Testis (tissue), 3 donors: ENCODE results near the gene HOMER2. TPM values are rescaled to one million over a fixed set of nuclear protein-coding genes. Genes with fewer than 3 reads are reported as not detected.

Experiments
- DNase-seq: peaks from one replicate; pipeline ENCODE4 v3.0.0-alpha.2; 2019
- H3K27ac ChIP-seq, 2 donors: fragments of 200-600 bp; sonication (generic); one replicate each; pipeline ENCODE4 v1.5.1; 2019
- H3K27me3 ChIP-seq: fragments of 200-600 bp; sonication (generic); one replicate; pipeline ENCODE4 v1.5.1; 2019
- H3K36me3 ChIP-seq: fragments of 200-600 bp; sonication (generic); one replicate; pipeline ENCODE4 v1.5.1; 2017; ENCODE audit warnings: low read depth; ENCODE audit errors: missing control alignments
- H3K4me1 ChIP-seq: fragments of 200-600 bp; sonication (generic); one replicate; pipeline ENCODE4 v1.5.1; 2019
- H3K4me3 ChIP-seq, 2 donors: fragments of 200-600 bp; sonication (generic); one replicate each; pipeline ENCODE4 v1.5.1; 2017 to 2019
- H3K9me3 ChIP-seq: fragments of 200-600 bp; sonication (generic); one replicate; pipeline ENCODE4 v1.5.1; 2017
- POLR2A ChIP-seq: fragments of 450-650 bp; IDR thresholded peaks from one replicate; pipeline ENCODE4 v1.6.1; 2017; ENCODE audit warnings: antibody characterized with exemption, mild to moderate bottlenecking, moderate library complexity
- WGBS, 2 donors: methylation state at CpG; one replicate each; pipeline ENCODE4 v1.1.5; 2018; 5-methylcytosine and 5-hydroxymethylcytosine counted together
- intact Hi-C: fragments of 100-400 bp; cut with DNase I; formaldehyde crosslinking; loops from one replicate; pipeline ENCODE4 v1.15.1; 2023; ENCODE audit warnings: low total_unique reads
- polyA plus RNA-seq: library from polyadenylated mRNA; stranded (reverse); fragments of 350-450 nt; fragmentation: Illumina TruSeq; extraction: RNeasy Lipid Tissue Mini Kit (QIAGEN cat#74804); gene quantifications from one replicate; pipeline ENCODE4 v1.2.3, GENCODE V29; 2014; ENCODE audit warnings: low read depth, low replicate concordance; ENCODE audit not compliant: insufficient read depth
- total RNA-seq, 2 donors: library from RNA; depleted of rRNA; stranded (reverse); fragments of >200 nt; gene quantifications; one replicate each; pipeline ENCODE4 v1.2.3, GENCODE V29; 2016
- TF ChIP-seq, protein P1 (sequence below), 3 experiments: fragments of 450-650 bp in 2 of 3; fragments of 200-600 bp in 1 of 3; sonication (generic) in 1 of 3; IDR thresholded peaks; one replicate each; pipeline ENCODE4 v1.5.1; 2016 to 2019; ENCODE audit warnings: antibody characterized with exemption in 3 of 3, mild to moderate bottlenecking in 2 of 3, moderate library complexity in 1 of 3

The HOMER2 gene
- total and polyA plus RNA-seq, 3 donors from 2014 or later = 18.7 to 40.5 (median 38.5) TPM

DNA sequence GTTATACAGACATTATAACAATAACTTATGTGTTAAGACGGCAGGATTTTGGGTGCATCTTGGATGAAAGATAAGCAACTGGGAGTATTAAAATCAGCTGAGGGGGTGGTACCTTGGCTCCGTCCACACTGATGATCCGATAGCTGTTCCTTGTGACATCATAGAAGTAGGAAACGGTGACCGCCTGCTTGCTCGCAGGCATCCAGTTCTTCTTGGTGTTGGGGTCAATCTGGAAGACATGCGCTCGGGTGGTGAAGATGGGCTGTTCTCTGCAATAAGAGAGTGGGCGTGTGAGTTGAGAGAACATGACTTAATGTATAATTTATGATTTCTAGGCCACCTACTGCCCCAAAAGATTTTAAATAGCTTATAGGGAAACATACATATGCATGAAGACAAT, 59.9 kb downstream of the HOMER2 start:
- no peaks in the 10 kb centered on the region for H3K27me3 ChIP-seq
- no peak for DNase-seq
- no peaks in the 10 kb centered on the region for H3K4me1 ChIP-seq
- intact Hi-C loops = no loop called here
- no peak overlapping the region for H3K27ac ChIP-seq
- no peak overlapping the region for H3K4me3 ChIP-seq
- H3K36me3 ChIP-seq = no peaks in the 10 kb centered on the region
- no peaks in the 10 kb centered on the region for H3K9me3 ChIP-seq
- no peak for TF ChIP-seq POLR2A
- TF ChIP-seq, protein P1, sequence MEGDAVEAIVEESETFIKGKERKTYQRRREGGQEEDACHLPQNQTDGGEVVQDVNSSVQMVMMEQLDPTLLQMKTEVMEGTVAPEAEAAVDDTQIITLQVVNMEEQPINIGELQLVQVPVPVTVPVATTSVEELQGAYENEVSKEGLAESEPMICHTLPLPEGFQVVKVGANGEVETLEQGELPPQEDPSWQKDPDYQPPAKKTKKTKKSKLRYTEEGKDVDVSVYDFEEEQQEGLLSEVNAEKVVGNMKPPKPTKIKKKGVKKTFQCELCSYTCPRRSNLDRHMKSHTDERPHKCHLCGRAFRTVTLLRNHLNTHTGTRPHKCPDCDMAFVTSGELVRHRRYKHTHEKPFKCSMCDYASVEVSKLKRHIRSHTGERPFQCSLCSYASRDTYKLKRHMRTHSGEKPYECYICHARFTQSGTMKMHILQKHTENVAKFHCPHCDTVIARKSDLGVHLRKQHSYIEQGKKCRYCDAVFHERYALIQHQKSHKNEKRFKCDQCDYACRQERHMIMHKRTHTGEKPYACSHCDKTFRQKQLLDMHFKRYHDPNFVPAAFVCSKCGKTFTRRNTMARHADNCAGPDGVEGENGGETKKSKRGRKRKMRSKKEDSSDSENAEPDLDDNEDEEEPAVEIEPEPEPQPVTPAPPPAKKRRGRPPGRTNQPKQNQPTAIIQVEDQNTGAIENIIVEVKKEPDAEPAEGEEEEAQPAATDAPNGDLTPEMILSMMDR (IDR thresholded peaks at IDR 0.05) = no peak
- WGBS, 2 donors = 87 to 92% methylated on average over 9 of the region's 9 CpGs

DNA sequence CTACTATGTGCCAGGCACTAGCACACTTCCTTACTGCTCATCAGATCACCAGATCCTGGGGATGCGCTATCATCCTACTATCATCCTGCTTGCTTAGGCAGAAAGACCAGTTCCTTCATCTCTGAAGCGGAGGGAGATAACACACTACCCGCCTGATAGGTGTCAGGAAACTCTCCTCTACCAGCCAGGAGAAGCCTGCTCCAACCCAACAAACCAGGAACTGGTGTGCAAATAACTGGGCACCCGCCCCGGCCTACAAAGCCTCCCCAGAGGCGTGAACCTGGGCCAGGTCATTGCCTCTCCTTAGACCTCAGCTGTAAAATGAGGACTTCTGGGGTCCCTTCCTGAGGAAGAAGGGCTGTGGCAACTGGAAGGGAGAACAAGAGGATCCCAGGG, 61.5 kb downstream of the HOMER2 start:
- no peaks in the 10 kb centered on the region for H3K36me3 ChIP-seq
- no peak overlapping the region for H3K27ac ChIP-seq
- WGBS, 2 donors = 79 to 87% methylated on average over 6 of the region's 6 CpGs
- intact Hi-C loops = no loop called here
- TF ChIP-seq POLR2A = no peak
- TF ChIP-seq, protein P1 (IDR thresholded peaks at IDR 0.05) = no peak
- H3K9me3 ChIP-seq = no peaks in the 10 kb centered on the region
- no peaks in the 10 kb centered on the region for H3K4me1 ChIP-seq
- H3K27me3 ChIP-seq = no peaks in the 10 kb centered on the region
- no peak overlapping the region for H3K4me3 ChIP-seq
- no peak for DNase-seq

DNA sequence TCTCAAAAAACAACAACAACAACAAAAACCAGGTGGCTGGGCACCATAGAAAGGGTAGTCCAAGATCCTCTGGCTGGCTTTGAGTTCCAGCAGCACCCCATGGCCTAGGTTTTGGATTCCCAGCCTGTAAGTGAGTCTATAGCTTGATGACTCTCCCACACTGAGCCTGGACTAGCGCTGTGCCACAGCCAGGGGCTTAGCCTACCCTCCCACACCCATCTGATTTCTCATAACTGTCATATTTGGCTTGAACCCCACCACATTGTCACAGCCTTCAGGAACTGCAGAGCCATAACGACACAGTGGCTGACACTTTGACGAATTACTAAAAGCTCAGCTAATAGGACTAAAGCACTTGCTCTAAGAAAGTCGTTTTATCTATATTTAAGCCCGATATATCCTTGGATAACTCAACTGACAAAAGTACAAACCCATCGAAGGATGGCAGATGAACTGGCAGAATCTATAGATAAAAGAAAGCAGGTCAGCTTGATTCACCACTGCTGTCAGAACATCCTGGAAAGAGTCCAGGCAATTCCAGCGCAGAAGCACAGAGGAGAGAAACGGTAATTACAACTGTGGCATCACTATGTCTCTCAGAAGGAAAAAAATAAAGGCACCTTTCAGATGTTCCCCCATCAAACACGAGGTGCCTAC, 62.1 kb downstream of the HOMER2 start:
- intact Hi-C loops = no loop called here
- 58 to 67% methylated on average over 9 of the region's 9 CpGs for WGBS, 2 donors
- Histone ChIP-seq H3K9me3 (no peaks in the 10 kb centered on the region), H3K36me3 (no peaks in the 10 kb centered on the region), H3K27ac (no peak overlapping the region), H3K4me1 (no peaks in the 10 kb centered on the region), H3K4me3 (no peak overlapping the region), H3K27me3 (no peaks in the 10 kb centered on the region)
- no peak for DNase-seq
- TF ChIP-seq POLR2A = no peak
- TF ChIP-seq, protein P1 (IDR thresholded peaks at IDR 0.05) = no peak

DNA sequence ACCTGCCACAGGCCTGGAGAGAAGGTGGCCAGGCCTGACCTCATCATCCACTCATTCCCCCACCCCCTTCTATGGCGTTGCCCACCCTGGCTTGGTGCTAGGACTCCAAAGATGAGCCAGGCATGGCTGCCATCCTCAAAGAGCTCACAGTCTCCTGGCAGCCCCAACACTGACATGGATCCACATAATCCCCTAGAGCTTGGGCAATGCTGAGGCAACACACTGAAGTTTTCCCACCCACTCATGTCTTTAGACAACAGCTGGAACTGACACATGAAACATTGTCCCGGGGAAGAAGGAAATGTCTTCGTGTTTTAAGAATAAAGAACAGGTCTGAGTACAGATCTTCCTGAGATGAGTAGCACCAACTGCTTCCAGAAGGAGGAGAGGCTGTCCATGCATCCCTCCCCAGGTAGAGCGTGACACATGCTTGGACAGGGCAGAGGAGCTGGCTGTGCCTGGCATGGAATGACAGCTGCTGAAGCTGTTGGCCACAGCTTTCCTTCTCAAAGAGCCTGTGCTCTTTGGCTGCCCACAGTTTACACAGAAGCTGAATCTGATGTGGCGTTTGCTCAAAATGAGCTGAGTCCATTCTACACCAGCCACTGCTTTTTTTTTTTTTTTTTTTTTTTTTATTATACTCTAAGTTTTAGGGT, 70.1 kb downstream of the HOMER2 start:
- H3K9me3 ChIP-seq = no peaks in the 10 kb centered on the region
- intact Hi-C loops = no loop called here
- no peak overlapping the region for H3K4me3 ChIP-seq
- no peaks in the 10 kb centered on the region for H3K4me1 ChIP-seq
- DNase-seq = no peak
- H3K27me3 ChIP-seq = no peaks in the 10 kb centered on the region
- no peak for TF ChIP-seq POLR2A
- TF ChIP-seq, protein P1 (IDR thresholded peaks at IDR 0.05) = no peak
- 70 to 93% methylated on average over 4 of the region's 5 CpGs for WGBS, 2 donors
- H3K27ac ChIP-seq = no peak overlapping the region
- H3K36me3 ChIP-seq = no peaks in the 10 kb centered on the region

DNA sequence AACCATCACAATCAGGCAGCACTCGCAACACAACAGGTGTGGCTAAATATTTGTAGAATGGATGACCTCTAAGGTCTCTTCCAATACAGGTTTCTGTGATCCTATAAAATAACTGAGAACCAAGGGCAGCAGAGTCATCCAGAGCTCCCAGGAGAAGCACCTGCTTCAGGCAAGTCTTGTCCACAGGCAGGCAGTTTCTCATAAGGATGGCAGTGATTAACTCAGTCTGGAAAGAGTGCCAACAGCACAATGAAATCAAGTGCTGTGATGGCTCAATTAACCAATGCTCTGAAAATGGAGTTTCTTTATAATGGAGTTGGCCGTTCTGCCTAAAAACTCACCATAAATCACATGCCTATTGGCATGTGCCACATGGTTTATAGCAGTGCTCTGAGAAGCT, 70.8 kb downstream of the HOMER2 start:
- intact Hi-C loops = no loop called here
- no peak overlapping the region for H3K27ac ChIP-seq
- no peak for TF ChIP-seq POLR2A
- TF ChIP-seq, protein P1 (IDR thresholded peaks at IDR 0.05) = no peak
- no peaks in the 10 kb centered on the region for H3K36me3 ChIP-seq
- WGBS, 2 donors = 90 to 98% methylated on average over 2 of the region's 2 CpGs
- no peaks in the 10 kb centered on the region for H3K27me3 ChIP-seq
- no peaks in the 10 kb centered on the region for H3K9me3 ChIP-seq
- no peak overlapping the region for H3K4me3 ChIP-seq
- no peak for DNase-seq
- no peaks in the 10 kb centered on the region for H3K4me1 ChIP-seq
